Left lobe of liver (tissue), 2 donors: ENCODE measurements around the gene PCBP3. TPM values are rescaled to one million over a fixed set of nuclear protein-coding genes. Genes with fewer than 3 reads are reported as not detected.
A peak's percentile ranks its signal among the peaks of the same experiment; 100 is the strongest.

Source experiments
- ATAC-seq: fragments of 200-7000 bp; cut with Tn5 transposase; one replicate; pipeline ENCODE4 v1.9.1; 2020; ENCODE audit warnings: mild to moderate bottlenecking, moderate library complexity
- DNase-seq: peaks from one replicate; pipeline ENCODE4 v3.0.0-alpha.2; 2020; ENCODE audit warnings: low spot score
- total RNA-seq: library from RNA; stranded (reverse); gene quantifications from one replicate; pipeline ENCODE4 v1.2.1, GENCODE V29; 2021
- donor health status: DM: no; HTN: no; CAD: no; lungs with moderate emphysema.
- donor health status: DM: no; HTN: yes; CAD: no.

Gene PCBP3
- total RNA-seq, 1 donor from 2014 or later: 0.83 TPM

DNA sequence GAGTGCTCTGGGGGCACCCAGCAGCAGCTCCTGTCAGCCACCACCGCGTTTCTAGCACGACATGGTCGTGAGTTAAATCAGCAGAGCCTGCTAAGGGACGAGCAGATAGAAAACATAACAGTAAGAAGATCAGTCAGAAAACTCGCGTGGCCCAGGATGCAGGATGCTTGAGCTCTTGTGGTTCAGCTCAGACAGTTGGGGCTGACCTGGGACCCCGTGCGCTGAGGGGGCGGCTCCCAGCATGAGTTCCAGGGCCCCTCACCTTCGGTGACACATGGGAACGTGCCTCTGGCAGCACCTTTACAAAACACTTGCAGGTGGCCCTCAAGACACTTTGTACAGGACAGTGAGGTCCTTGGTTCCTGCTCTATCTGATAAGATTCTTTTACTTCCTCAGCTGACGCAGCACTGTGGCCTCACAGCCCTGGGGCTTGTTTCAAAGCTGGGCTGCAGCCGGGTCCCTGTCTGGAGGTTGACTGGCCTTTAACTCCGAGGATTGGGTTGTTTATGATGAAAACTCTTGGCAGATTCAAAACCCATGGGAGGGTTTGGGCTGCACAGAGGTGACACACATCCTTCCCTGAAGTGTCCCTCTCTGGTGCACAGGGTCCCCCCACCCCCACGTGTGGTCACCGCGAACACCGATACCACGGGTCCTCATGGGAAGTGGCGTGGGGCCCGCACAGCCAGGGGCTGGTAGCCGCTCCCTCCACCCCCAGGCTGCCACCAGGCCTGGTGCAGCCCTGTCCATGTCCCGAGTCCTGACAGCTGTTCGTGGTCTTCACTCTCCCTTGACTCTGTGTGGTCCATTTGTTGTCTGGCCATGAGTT is 272.7 kb downstream of the PCBP3 start:
- no peak for DNase-seq
- ATAC-seq: no peak

- DNase-seq (no peak), ATAC-seq (no peak)
These were observed 273.7 kb downstream of the PCBP3 start for GRCh38 chr21:45917241-45917640.

DNA sequence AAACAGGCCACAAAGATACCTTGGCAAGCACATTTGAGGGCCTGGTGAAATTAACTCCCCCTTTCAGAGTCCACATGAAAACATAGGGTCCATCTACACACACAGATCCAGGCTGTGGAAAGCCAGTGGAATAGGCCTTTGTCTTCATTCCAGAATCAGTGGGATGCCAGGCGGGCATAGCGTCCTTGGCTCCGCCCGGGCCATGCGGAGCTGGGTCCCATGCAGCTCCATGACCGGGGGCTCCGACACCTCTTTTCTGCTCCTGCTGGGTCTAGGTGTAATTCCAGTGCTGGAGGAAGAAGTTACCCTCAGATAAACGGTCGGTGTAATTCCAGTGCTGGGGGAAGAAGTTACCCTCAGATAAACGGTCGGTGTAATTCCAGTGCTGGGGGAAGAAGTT is 274.5 kb downstream of the PCBP3 start:
- no peak for ATAC-seq
- DNase-seq: no peak

DNA sequence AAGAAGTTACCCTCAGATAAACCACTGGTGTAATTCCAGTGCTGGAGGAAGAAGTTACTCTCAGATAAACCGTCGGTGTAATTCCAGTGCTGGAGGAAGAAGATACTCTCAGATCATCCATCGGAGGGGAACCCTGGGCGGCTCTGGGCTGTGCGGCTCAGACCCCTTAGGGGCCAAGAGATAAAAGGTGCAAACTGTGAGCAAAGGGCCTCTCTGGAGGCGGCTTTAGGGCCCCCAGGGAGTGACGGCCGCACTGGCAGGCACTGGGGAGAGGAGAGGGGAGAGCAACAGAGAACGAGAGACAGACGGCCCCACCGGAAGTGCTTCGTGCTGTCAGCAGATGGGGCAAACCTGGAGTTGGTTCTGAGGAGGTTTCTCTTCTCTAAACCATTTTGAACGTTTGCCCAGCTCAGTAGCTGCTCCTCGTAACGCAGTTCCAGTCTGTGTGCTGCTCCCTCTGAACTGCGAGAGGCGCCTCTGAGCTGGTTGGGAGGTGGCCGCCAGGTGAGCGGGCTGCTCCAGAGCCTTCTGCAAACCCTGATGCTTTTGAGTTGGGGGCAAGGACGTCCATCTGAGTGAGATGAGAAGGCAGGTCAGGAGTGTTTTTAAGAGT is 275.4 kb downstream of the PCBP3 start:
- ATAC-seq: no peak
- no peak for DNase-seq

- ATAC-seq: no peak
- DNase-seq: no peak
These were observed 276.1 kb downstream of the PCBP3 start for GRCh38 chr21:45919593-45919992.

DNA sequence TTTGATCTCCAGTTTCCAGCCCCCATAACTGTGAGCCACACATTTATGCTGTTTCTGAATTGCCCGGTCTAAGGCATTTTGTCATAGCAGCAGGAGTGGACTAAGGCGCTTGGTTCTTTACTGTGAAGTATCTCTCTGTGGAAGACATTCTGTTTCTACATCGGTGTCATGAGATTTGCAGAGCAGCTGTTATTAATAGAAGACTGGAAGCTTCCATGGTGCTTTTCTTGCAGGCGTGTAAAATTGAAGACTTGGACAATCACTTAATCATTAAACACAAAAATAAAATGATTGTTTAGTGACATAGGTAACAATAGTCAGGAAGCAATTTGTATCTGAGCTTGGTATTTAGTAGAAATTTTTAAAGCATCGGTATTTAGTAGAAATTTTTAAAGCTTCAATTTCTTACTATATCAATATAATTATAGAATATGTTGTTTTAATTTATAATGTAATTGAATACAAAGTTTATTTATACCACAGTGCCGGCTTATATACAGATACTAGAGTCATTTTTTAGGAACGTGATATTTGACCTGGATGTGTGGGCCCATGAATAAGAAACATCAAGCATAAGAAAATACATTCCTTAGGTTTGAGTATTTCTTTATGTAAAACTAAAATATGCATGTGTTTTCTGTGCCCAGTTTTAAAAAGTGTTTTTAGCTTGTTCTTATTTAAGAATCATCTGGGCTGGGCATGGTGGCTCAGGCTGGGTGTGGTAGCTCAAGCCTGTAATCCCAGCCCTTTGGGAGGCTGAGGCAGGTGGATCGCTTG is 277.5 kb downstream of the PCBP3 start:
- ATAC-seq (no peak), DNase-seq (no peak)

DNA sequence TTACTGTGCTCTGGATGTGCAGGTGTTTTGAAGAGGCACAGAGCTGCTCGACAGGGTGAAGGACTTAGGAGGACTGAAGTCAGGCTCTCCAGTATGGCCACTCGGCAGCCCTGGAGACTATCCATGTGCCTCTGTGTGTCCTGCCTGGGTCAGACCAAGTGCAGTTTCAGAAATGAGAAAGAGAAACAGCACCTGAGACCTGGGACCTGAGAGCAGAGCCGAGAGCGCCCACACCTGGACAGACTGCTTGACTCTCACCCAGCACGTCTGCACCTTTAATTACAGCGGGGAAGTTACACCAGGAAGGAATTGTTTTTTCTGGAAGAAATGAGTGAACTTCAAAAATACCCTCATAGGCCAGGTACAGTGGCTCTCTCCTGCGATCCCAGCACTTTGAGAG is 278.4 kb downstream of the PCBP3 start:
- DNase-seq (no peak), ATAC-seq (no peak)

DNA sequence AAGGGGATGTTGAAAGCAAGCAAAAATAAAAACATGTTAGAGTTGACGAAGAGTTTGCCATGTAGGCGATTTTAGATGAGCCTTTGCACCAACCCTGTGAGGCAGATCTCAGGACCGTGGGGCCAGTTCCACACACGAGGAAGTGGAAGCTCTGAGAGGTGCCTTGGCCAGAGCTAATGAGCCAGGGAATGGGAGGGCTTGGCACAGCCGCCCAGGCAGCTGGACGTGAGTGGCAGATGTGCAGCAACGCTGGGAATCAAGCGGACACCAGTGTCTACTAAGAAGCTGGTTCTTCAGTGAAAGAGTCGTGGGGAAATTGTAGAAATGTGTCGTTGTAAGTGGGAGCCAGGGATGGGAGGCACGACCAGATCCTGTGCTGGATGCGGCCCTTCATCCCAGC is 279.1 kb downstream of the PCBP3 start:
- no peak for ATAC-seq
- no peak for DNase-seq

DNA sequence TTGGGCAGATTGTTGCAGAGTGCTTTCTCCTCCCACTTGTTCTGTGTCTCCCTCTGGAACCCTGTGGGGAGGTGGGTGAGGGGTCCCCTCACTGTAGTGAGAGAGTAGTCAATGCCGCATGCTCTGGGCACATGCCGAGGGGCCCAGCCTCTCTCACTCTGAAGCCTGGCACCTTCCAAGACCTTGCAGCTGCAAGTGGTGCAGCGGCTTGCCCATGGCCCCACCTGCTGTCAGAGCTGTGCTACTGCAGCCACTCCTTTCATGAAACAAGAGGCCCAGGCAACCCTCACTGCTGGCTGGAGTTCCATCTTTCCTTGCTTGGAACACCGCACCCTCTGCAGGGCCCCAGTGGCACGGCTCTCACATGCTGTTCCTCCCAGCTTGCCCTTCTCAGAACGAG is 279.6 kb downstream of the PCBP3 start:
- DNase-seq: peak; percentile 67
- ATAC-seq: peak; percentile 98

- DNase-seq (no peak), ATAC-seq (no peak)
These were observed 282.8 kb downstream of the PCBP3 start for GRCh38 chr21:45926281-45926680.

- ATAC-seq: no peak
- DNase-seq: no peak
These were observed 283.5 kb downstream of the PCBP3 start for GRCh38 chr21:45927032-45927431.

DNA sequence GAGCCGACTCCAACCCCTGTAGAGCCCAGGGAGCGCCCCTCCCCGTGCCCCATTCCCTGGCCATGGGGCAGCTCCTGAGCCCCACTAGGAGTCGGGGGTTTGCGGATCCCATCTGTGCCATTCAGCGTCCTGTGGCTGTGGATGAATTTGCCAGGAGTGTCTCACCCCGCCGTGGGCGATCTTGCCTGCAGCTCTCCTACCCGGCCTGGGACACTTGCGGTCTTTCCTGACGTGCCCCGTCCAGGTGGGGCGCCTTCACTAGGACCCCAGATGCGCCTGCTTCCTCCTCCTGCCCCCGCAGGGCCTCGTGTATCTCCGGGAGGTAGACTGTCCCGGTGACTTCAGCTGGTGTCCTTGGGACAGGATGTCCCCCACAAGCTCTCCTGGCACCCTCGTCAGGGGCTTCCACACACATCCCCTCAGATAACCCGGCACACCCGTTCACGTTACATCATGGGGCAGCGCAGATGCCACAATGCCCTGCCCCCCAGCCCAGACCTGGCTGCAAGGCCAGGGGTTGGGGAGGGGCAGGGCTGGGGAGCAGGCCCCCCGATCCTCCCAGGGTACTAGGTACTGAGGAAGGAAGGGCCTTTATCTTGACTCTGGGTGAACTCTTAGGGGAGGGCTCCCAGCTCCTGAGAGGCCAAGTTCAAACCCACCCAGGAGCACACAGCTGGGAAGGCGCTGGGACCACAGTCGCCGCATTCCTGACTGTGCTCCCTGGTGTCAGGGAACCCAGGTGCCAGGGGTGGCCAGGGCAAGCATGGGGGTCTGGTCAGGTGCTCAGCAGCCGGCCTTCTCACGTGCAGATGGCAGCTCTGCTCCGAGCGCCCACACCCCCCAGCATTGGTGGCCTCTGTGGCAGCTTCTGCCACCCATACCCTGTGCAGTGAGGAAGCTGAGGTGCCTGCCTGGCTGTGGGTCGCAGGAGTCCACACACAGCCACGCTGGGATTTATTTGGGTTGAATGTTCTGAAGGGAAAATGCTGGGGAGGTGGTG is 284.6 kb downstream of the PCBP3 start:
- DNase-seq (no peak), ATAC-seq (no peak)

- DNase-seq (no peak), ATAC-seq (no peak)
These were observed 285.9 kb downstream of the PCBP3 start for GRCh38 chr21:45929449-45929848.

DNA sequence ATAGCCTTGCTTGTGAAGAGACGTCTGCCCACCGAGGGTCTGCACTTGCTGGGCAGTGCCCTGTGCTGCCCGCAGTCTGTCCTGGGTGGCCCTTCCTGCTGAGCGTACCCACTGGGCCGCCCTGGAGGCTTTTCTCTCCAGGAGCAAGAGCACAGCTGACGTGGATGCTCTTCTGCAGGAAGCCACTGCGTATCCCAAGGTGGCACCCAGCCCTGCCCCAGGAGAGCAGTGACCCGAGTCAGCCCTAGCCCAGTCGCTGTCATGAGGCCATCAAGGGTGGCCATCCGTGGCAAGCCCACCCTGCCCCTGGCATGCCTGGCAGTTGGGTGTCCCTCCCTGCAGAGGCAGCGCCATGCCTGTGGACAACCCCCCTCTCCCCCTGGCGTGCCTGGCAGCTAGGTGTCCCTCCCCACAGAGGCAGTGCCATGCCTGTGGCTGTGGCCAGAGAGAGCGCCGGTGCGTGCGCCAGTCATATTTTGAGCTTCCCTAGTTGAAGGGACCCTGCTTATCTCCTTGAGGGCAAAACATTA is 286.8 kb downstream of the PCBP3 start:
- DNase-seq: no peak
- no peak for ATAC-seq

DNA sequence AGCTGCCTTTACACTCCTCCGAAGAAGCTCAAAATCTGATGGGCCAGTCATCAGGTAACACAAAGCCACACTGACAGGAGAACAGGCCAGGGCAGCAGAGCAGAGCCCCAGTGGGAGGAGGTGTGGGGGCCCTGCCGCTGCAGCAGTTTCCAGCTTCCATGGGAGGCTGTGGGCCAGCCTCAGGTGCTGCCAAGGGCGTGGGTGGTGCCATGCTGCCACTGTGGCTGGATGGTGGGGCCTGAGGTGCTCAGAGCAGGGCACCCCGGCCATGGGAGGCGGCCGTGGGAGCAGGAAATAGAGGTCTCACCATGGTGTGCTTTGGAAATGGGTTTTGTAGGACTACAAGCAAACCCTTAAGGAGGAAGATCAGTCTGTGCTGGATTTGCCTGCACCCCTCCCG is 287.3 kb downstream of the PCBP3 start:
- no peak for ATAC-seq
- DNase-seq: no peak

DNA sequence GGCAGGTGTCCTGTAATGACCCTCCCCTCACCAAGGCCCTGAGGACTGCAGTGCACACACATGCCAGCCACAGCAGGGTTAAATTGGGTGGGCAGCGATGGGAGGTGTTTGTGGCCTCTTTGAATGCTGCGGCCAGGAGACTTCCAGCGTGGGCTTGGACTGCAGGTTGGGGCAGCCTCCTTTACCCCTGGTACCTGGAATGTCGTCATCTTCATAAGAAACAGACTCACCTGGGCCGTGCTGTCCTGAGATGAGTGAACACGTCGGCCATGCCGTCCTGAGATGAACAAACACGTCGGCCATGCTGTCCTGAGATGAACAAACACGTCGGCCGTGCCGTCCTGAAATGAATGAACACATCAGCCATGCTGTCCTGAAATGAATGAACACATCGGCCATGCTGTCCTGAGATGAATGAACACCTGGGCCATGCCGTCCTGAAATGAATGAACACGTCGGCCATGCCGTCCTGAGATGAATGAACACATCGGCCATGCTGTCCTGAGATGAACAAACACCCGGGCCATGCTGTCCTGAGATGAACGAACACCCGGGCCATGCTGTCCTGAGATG is 288.0 kb downstream of the PCBP3 start:
- no peak for ATAC-seq
- DNase-seq: no peak

DNA sequence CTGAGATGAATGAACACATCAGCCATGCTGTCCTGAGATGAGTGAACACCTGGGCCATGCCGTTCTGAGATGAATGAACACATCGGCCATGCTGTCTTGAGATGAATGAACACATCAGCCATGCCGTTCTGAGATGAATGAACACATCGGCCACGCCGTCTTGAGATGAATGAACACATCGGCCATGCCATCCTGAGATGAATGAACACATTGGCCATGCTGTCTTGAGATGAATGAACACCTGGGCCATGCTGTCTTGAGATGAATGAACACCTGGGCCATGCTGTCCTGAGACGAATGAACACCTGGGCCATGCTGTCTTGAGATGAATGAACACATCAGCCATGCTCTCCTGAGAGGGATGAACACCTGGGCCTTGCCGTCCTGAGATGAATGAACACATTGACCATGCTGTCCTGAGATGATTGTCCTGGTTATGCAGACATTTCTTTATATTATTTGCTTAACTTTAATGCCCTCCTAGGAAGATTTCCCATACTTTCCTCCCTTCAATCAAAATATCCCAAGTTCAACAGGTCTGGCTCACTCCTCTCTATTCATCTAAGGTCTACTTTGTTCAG is 289.5 kb downstream of the PCBP3 start:
- no peak for DNase-seq
- ATAC-seq: no peak

DNA sequence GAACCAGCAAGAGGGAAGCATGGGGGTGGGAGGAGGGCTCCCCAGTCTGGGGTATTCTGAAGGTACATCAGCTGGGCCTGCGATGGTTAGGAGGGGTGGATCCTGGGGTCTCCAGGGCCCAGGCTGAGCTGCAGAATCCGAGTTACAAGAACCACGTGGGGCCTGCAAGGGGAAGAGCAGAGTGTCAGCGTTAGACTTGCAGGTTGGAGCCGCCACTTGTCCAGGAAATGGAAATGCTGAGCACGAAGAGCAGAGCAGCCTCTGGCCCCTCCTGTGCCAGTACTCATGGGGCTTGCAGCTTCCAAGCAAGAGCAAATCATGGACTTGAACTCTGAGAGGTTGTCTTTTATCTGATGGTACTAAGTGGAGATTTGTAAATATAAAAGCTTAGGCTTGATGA is 290.6 kb downstream of the PCBP3 start:
- ATAC-seq: no peak
- DNase-seq: no peak

- no peak for DNase-seq
- no peak for ATAC-seq
These were observed 291.0 kb downstream of the PCBP3 start for GRCh38 chr21:45934554-45934953.

DNA sequence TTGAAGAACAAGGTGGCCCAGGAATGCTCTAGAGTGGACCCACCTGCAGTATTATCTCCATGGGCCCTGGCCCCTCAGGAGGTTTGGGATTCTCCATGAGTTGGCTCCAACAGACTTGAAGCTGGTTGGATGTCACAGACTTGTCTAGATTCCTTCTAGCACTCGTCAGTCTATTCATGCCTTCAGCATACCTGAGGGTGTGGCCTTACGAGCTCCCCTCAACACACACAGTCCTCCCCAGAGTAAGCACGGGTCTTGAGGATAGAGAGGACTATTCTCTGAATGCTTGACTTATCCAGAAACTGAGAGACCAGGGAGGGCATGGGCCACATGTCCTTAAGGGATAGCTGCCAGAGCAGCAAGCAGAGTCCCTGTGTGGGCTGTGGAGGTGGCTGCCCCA is 292.1 kb downstream of the PCBP3 start:
- DNase-seq: no peak

More for the DNA sequence above, 292.1 kb downstream of the PCBP3 start:
- no peak for ATAC-seq
